ENCODE measurements around the gene RBL2. TPM values are rescaled to one million over a fixed set of nuclear protein-coding genes. Genes with fewer than 3 reads are reported as not detected.
"Not testable (repeated sequence)": the region's sequence is repeated elsewhere in the genome, so short reads cannot be mapped to it uniquely, and the experiment has no call there.

Gene RBL2
- total and polyA plus RNA-seq, 4 donors, result 30.8 to 165 (median 46.9) TPM

GRCh38 chr16:53417011-53417410, 17.3 kb upstream of the RBL2 start:
- no peak for DNase-seq
- H3K27me3 ChIP-seq (ENCODE audit: control insufficient read depth in 3 of 3, insufficient read depth in 3 of 3, low read length in 2 of 3), result no peaks in the 10 kb centered on the region
- no peaks in the 10 kb centered on the region for H3K4me1 ChIP-seq (ENCODE audit: control insufficient read depth in 5 of 5, insufficient read depth in 5 of 5, low read length in 5 of 5)
- no peaks in the 10 kb centered on the region for H3K9me3 ChIP-seq (ENCODE audit: control insufficient read depth in 4 of 4, insufficient read depth in 3 of 4, low read length in 3 of 4)
- WGBS, 2 donors, result 40 to 45% methylated on average over 4 of the region's 4 CpGs
- no peaks in the 10 kb centered on the region for H3K36me3 ChIP-seq (ENCODE audit: control insufficient read depth in 4 of 4, insufficient read depth in 4 of 4, low read length in 4 of 4)
- H3K4me3 ChIP-seq, result no peak overlapping the region
- ATAC-seq (ENCODE audit: insufficient read depth, low FRiP score), result no peak
- no peak for TF ChIP-seq CTCF (IDR thresholded peaks at IDR 0.05; ENCODE audit: control extremely low read depth, extremely low read depth)
- no peak overlapping the region for H3K9ac ChIP-seq (ENCODE audit: insufficient read depth in 1 of 2, low read length in 2 of 2)
- H3K27ac ChIP-seq (ENCODE audit: low read depth in 1 of 2, low read length in 1 of 2), result no peak overlapping the region

DNA sequence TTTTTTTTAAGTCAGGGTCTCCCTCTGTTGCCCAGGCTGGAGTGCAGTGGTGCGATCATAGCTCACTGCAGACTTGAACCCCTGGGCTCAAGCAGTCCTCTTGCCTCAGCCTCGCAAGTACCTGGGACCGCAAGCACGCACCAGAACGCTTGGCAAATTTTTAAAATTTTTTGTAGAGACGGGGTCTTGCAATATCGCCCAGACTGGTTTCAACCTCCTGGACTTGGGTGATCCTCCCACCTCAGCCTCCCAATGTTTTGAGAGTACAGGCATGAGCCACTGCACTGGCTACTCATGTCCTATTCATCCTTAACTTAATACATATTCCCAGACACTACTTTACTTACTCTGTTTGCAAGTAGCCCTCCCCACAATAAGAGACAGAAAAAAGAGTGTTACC, 16.3 kb upstream of the RBL2 start:
- WGBS, 2 donors, result 96 to 98% methylated on average over 7 of the region's 7 CpGs
- Histone ChIP-seq H3K36me3 (ENCODE audit: control insufficient read depth in 4 of 4, insufficient read depth in 4 of 4, low read length in 4 of 4) (no peaks in the 10 kb centered on the region), H3K27me3 (ENCODE audit: control insufficient read depth in 3 of 3, insufficient read depth in 3 of 3, low read length in 2 of 3) (no peaks in the 10 kb centered on the region), H3K4me1 (ENCODE audit: control insufficient read depth in 5 of 5, insufficient read depth in 5 of 5, low read length in 5 of 5) (no peaks in the 10 kb centered on the region), H3K4me3 (no peak overlapping the region), H3K9ac (ENCODE audit: insufficient read depth in 1 of 2, low read length in 2 of 2) (no peak overlapping the region), H3K27ac (ENCODE audit: low read depth in 1 of 2, low read length in 1 of 2) (no peak overlapping the region), H3K9me3 (ENCODE audit: control insufficient read depth in 4 of 4, insufficient read depth in 3 of 4, low read length in 3 of 4) (no peaks in the 10 kb centered on the region)
- TF ChIP-seq CTCF (IDR thresholded peaks at IDR 0.05; ENCODE audit: control extremely low read depth, extremely low read depth), result no peak
- DNase-seq (no peak), ATAC-seq (ENCODE audit: insufficient read depth, low FRiP score) (no peak)

GRCh38 chr16:53419383-53419709, 14.9 kb upstream of the RBL2 start:
- H3K9me3 ChIP-seq (ENCODE audit: control insufficient read depth in 4 of 4, insufficient read depth in 3 of 4, low read length in 3 of 4); H3K9ac ChIP-seq (ENCODE audit: insufficient read depth in 1 of 2, low read length in 2 of 2); H3K4me3 ChIP-seq; DNase-seq; ATAC-seq (ENCODE audit: insufficient read depth, low FRiP score); H3K4me1 ChIP-seq (ENCODE audit: control insufficient read depth in 5 of 5, insufficient read depth in 5 of 5, low read length in 5 of 5); H3K36me3 ChIP-seq (ENCODE audit: control insufficient read depth in 4 of 4, insufficient read depth in 4 of 4, low read length in 4 of 4); H3K27me3 ChIP-seq (ENCODE audit: control insufficient read depth in 3 of 3, insufficient read depth in 3 of 3, low read length in 2 of 3); H3K27ac ChIP-seq (ENCODE audit: low read depth in 1 of 2, low read length in 1 of 2): not testable (repeated sequence)
- WGBS, 2 donors, result 54 to 66% methylated on average over 2 of the region's 2 CpGs

DNA sequence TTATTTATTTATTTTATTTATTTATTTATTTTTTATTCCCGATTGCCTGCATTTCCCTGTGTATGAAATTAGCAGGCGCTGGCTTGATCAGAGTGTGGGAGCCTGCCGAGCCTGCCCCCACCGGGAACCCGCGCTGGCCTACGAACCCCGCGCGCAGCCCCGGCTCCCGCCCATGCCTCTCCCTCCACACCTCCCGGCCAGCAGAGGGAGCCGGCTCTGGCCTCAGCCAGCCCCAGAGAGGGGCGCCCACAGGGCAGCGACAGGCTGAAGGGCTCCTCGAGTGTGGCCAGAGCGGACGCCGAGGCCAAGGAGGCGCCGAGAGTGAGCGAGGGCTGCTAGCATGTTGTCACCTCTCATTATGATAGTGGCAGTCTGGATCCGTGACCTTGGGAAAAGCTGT, 13.0 kb upstream of the RBL2 start:
- no peak for DNase-seq
- no peak for TF ChIP-seq CTCF (IDR thresholded peaks at IDR 0.05; ENCODE audit: control extremely low read depth, extremely low read depth)

DNA sequence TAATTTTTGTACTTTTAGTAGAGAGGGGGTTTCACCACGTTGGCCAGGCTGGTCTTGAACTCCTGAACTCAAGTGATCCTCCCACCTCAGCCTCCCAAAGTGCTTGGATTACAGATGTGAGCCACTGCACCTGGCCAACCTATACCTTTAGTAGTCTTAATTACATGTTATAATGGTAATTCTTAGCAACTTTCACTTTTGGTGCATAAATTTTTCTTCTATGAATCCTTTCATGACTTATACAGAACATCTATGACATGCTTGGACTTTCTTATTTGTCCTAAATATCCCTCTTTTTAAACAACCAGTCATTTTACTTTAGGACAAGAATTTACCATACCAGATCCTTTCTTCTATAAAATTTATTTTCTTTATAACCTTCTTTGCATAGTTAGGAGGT, 10.3 kb upstream of the RBL2 start:
- H3K9me3 ChIP-seq (ENCODE audit: control insufficient read depth in 4 of 4, insufficient read depth in 3 of 4, low read length in 3 of 4); H3K27ac ChIP-seq (ENCODE audit: low read depth in 1 of 2, low read length in 1 of 2); DNase-seq; H3K4me3 ChIP-seq; ATAC-seq (ENCODE audit: insufficient read depth, low FRiP score); H3K9ac ChIP-seq (ENCODE audit: insufficient read depth in 1 of 2, low read length in 2 of 2); H3K4me1 ChIP-seq (ENCODE audit: control insufficient read depth in 5 of 5, insufficient read depth in 5 of 5, low read length in 5 of 5); H3K27me3 ChIP-seq (ENCODE audit: control insufficient read depth in 3 of 3, insufficient read depth in 3 of 3, low read length in 2 of 3); H3K36me3 ChIP-seq (ENCODE audit: control insufficient read depth in 4 of 4, insufficient read depth in 4 of 4, low read length in 4 of 4): not testable (repeated sequence)
- WGBS, 2 donors, result 91 to 92% methylated on average over 1 of the region's 1 CpG

More for the DNA sequence above, 13.0 kb upstream of the RBL2 start:
- Histone ChIP-seq H3K27ac (ENCODE audit: low read depth in 1 of 2, low read length in 1 of 2) (no peak overlapping the region), H3K36me3 (ENCODE audit: control insufficient read depth in 4 of 4, insufficient read depth in 4 of 4, low read length in 4 of 4) (no peaks in the 10 kb centered on the region), H3K9ac (ENCODE audit: insufficient read depth in 1 of 2, low read length in 2 of 2) (no peak overlapping the region), H3K9me3 (ENCODE audit: control insufficient read depth in 4 of 4, insufficient read depth in 3 of 4, low read length in 3 of 4) (no peaks in the 10 kb centered on the region), H3K4me3 (no peak overlapping the region), H3K27me3 (ENCODE audit: control insufficient read depth in 3 of 3, insufficient read depth in 3 of 3, low read length in 2 of 3) (no peaks in the 10 kb centered on the region), H3K4me1 (ENCODE audit: control insufficient read depth in 5 of 5, insufficient read depth in 5 of 5, low read length in 5 of 5) (no peaks in the 10 kb centered on the region)
- WGBS, 2 donors, result 95% methylated on average over 24 of the region's 24 CpGs
- no peak for ATAC-seq (ENCODE audit: insufficient read depth, low FRiP score)
